Mesenteric fat pad (tissue), 1 donor: ENCODE results near the gene CHCHD10. TPM values are rescaled to one million over a fixed set of nuclear protein-coding genes. Genes with fewer than 3 reads are reported as not detected.

Experiments
- total RNA-seq: library from RNA; stranded (reverse); fragmentation: NEBNext Ultra II Directional; extraction: Animal tissue kit (Norgen Biotek cat#: 25700); gene quantifications from one replicate; pipeline ENCODE4 v1.2.1, GENCODE V29; 2021
- donor health status: DM: yes; HTN: yes; CAD: no.

The CHCHD10 gene
- total RNA-seq, 1 donor from 2014 or later: 357 TPM

Other genes starting within 250 kb of the CHCHD10 start
- not detected for gene IGLL1, start 187.7 kb downstream of the CHCHD10 start, total RNA-seq
- gene DRICH1, start 135.7 kb downstream of the CHCHD10 start, total RNA-seq: 0.39 TPM
- 1.5 TPM for gene RGL4, start 77.0 kb downstream of the CHCHD10 start, total RNA-seq
- 7.8 TPM for gene ZNF70, start 16.9 kb downstream of the CHCHD10 start, total RNA-seq
- gene VPREB3, start 13.5 kb downstream of the CHCHD10 start, total RNA-seq: not detected
- not detected for gene C22orf15, start 5.0 kb downstream of the CHCHD10 start, total RNA-seq
- gene MMP11, start 4.9 kb upstream of the CHCHD10 start, total RNA-seq: 5.7 TPM
- gene SMARCB1, start 19.0 kb upstream of the CHCHD10 start, total RNA-seq: 70.7 TPM
- gene DERL3, start 71.0 kb upstream of the CHCHD10 start, total RNA-seq: 1.4 TPM
- 8.4 TPM for gene SLC2A11, start 89.9 kb upstream of the CHCHD10 start, total RNA-seq
- gene MIF, start 126.4 kb upstream of the CHCHD10 start, total RNA-seq: 319 TPM
- 3.8 TPM for gene GSTT2B, start 193.2 kb upstream of the CHCHD10 start, total RNA-seq
- 1.2 TPM for gene DDTL, start 198.9 kb upstream of the CHCHD10 start, total RNA-seq
- gene DDT, start 206.5 kb upstream of the CHCHD10 start, total RNA-seq: 116 TPM
- not detected for gene GSTT2, start 212.2 kb upstream of the CHCHD10 start, total RNA-seq
- gene GSTT4, start 237.5 kb upstream of the CHCHD10 start, total RNA-seq: not detected
- 41.7 TPM for gene CABIN1, start 243.3 kb upstream of the CHCHD10 start, total RNA-seq